Left cardiac atrium (tissue), 4 donors: ENCODE measurements around the gene RAPGEF5. TPM values are rescaled to one million over a fixed set of nuclear protein-coding genes. Genes with fewer than 3 reads are reported as not detected.

Experiments
- ATAC-seq, 2 donors: fragments of 200-7000 bp; cut with Tn5 transposase; one replicate each; pipeline ENCODE4 v1.9.1; 2020; ENCODE audit warnings: mild to moderate bottlenecking in 2 of 2, moderate library complexity in 2 of 2
- DNase-seq: peaks from one replicate; pipeline ENCODE4 v3.0.0-alpha.2; 2020
- intact Hi-C, 2 donors: fragments of 100-400 bp; cut with DNase I; formaldehyde crosslinking; loops; one replicate each; pipeline versions ENCODE4 v1.14.1 to v1.15.1; 2022 to 2023
- total RNA-seq, 2 donors: library from RNA; stranded (reverse); fragmentation: NEBNext Ultra II Directional; extraction: Animal tissue kit (Norgen Biotek cat#: 25700); gene quantifications; one replicate each; pipeline ENCODE4 v1.2.1, GENCODE V29; 2021
- donor health status: DM: no; HTN: yes; CAD: no.
- donor health status: DM: no; HTN: yes; CAD: no; lungs with severe emphysema.
- donor health status: DM: yes; HTN: yes; CAD: no.
- donor health status: Dilated cardiomyopathy.

Gene RAPGEF5
- total RNA-seq, 2 donors from 2014 or later: 15.9 to 29.8 TPM

GRCh38 chr7:22147868-22148267 lies 209.1 kb downstream of the RAPGEF5 start:
- ATAC-seq: no peak
- intact Hi-C loops: no loop called here
- DNase-seq: no peak

GRCh38 chr7:22146961-22147512 lies 209.9 kb downstream of the RAPGEF5 start:
- intact Hi-C loops: no loop called here
- DNase-seq (no peak), ATAC-seq (no peak)

GRCh38 chr7:22144950-22145349 lies 212.0 kb downstream of the RAPGEF5 start:
- ATAC-seq (no peak), DNase-seq (no peak)
- intact Hi-C loops: no loop called here

GRCh38 chr7:22143491-22143890 lies 213.5 kb downstream of the RAPGEF5 start:
- DNase-seq: no peak
- ATAC-seq: no peak
- intact Hi-C loops: no loop called here

- ATAC-seq (no peak), DNase-seq (no peak)
- intact Hi-C loops: no loop called here
These were observed 214.4 kb downstream of the RAPGEF5 start for GRCh38 chr7:22142572-22142971.

GRCh38 chr7:22141355-22141754 lies 215.6 kb downstream of the RAPGEF5 start:
- ATAC-seq: no peak
- intact Hi-C loops: no loop called here
- no peak for DNase-seq

- intact Hi-C loops: no loop called here
- DNase-seq: no peak
- ATAC-seq: no peak
These were observed 216.4 kb downstream of the RAPGEF5 start for GRCh38 chr7:22140578-22140977.

GRCh38 chr7:22138886-22139285 lies 218.1 kb downstream of the RAPGEF5 start:
- intact Hi-C loops: loop anchor here in 1 of 2 donors (10.0 kb wide), 1 partner anchor 136 kb away; no protein-coding TSS in a partner anchor

GRCh38 chr7:22138106-22138505 lies 218.8 kb downstream of the RAPGEF5 start:
- no peak for ATAC-seq
- intact Hi-C loops: loop anchor here in 1 of 2 donors (10.0 kb wide), 1 partner anchor 137 kb away; no protein-coding TSS in a partner anchor
- DNase-seq: no peak

More at GRCh38 chr7:22138886-22139285, 218.1 kb downstream of the RAPGEF5 start:
- ATAC-seq: no peak
- no peak for DNase-seq

GRCh38 chr7:22137466-22137865 lies 219.5 kb downstream of the RAPGEF5 start:
- DNase-seq: no peak
- intact Hi-C loops: loop anchor here in 1 of 2 donors (10.0 kb wide), 1 partner anchor 137 kb away; no protein-coding TSS in a partner anchor
- no peak for ATAC-seq

- ATAC-seq (no peak), DNase-seq (no peak)
- intact Hi-C loops: loop anchor here in 1 of 2 donors (10.0 kb wide), 1 partner anchor 138 kb away; no protein-coding TSS in a partner anchor
These were observed 219.9 kb downstream of the RAPGEF5 start for GRCh38 chr7:22137026-22137425.

- intact Hi-C loops: loop anchor here (5.0 to 10.0 kb wide), 2 partner anchors 87 to 145 kb away; no protein-coding TSS in a partner anchor
- no peak for DNase-seq
- ATAC-seq: no peak
These were observed 227.0 kb downstream of the RAPGEF5 start for GRCh38 chr7:22129819-22130580.

- ATAC-seq (no peak), DNase-seq (no peak)
- intact Hi-C loops: loop anchor here in 1 of 2 donors (5.0 kb wide), 1 partner anchor 88 kb away; no protein-coding TSS in a partner anchor
These were observed 227.8 kb downstream of the RAPGEF5 start for GRCh38 chr7:22129166-22129565.

- DNase-seq (no peak), ATAC-seq (no peak)
- intact Hi-C loops: loop anchor here in 1 of 2 donors (5.0 kb wide), 1 partner anchor 89 kb away; no protein-coding TSS in a partner anchor
These were observed 228.4 kb downstream of the RAPGEF5 start for GRCh38 chr7:22128528-22128920.

GRCh38 chr7:22127835-22128527 lies 229.0 kb downstream of the RAPGEF5 start:
- DNase-seq: no peak
- no peak for ATAC-seq
- intact Hi-C loops: loop anchor here in 1 of 2 donors (5.0 kb wide), 1 partner anchor 89 kb away; no protein-coding TSS in a partner anchor

GRCh38 chr7:22125436-22125835 lies 231.5 kb downstream of the RAPGEF5 start:
- ATAC-seq: no peak
- no peak for DNase-seq
- intact Hi-C loops: loop anchor here in 1 of 2 donors (5.0 kb wide), 1 partner anchor 92 kb away; no protein-coding TSS in a partner anchor

GRCh38 chr7:22124941-22125340 lies 232.0 kb downstream of the RAPGEF5 start:
- ATAC-seq (no peak), DNase-seq (no peak)
- intact Hi-C loops: loop anchor here in 1 of 2 donors (5.0 kb wide), 1 partner anchor 92 kb away; no protein-coding TSS in a partner anchor

- DNase-seq (peak; percentile 45), ATAC-seq (peak; percentile 48 to 57)
- intact Hi-C loops: no loop called here
These were observed 233.8 kb downstream of the RAPGEF5 start for GRCh38 chr7:22123139-22123538.

GRCh38 chr7:22121702-22122474 lies 235.1 kb downstream of the RAPGEF5 start:
- ATAC-seq (peak; percentile 72 to 78), DNase-seq (peak; percentile 50)
- intact Hi-C loops: no loop called here
